Panc1 (cell line): ENCODE results near the gene TEAD4.

Experiments
- POLR2AphosphoS5 ChIP-seq: IDR thresholded peaks from 2 replicates; pipeline ENCODE4 v1.6.1; 2012; ENCODE audit warnings: mild to moderate bottlenecking, low read depth, low read length, moderate library complexity
- SIN3A ChIP-seq: IDR thresholded peaks from 2 replicates; pipeline ENCODE4 v1.6.1; 2012; ENCODE audit warnings: low read depth, mild to moderate bottlenecking, low read length, moderate library complexity, borderline replicate concordance; ENCODE audit not compliant: insufficient read depth
- TCF7L2 ChIP-seq: IDR thresholded peaks from 2 replicates; pipeline ENCODE4 v1.6.1; 2011; ENCODE audit warnings: mild to moderate bottlenecking, low read depth, low read length, inconsistent platforms
- TF ChIP-seq, protein P1 (sequence below): fragments of 450-650 bp; IDR thresholded peaks from 2 replicates; pipeline ENCODE4 v1.5.1; 2017; ENCODE audit warnings: mild to moderate bottlenecking
- TF ChIP-seq, protein P2 (sequence below), 2 experiments: IDR thresholded peaks; 2 replicates each; pipeline ENCODE4 v1.6.1; 2011 to 2012; ENCODE audit warnings: low read depth in 2 of 2, control low read depth in 1 of 2, low read length in 1 of 2, mild to moderate bottlenecking in 1 of 2, moderate library complexity in 1 of 2; ENCODE audit not compliant: insufficient read depth in 1 of 2

DNA sequence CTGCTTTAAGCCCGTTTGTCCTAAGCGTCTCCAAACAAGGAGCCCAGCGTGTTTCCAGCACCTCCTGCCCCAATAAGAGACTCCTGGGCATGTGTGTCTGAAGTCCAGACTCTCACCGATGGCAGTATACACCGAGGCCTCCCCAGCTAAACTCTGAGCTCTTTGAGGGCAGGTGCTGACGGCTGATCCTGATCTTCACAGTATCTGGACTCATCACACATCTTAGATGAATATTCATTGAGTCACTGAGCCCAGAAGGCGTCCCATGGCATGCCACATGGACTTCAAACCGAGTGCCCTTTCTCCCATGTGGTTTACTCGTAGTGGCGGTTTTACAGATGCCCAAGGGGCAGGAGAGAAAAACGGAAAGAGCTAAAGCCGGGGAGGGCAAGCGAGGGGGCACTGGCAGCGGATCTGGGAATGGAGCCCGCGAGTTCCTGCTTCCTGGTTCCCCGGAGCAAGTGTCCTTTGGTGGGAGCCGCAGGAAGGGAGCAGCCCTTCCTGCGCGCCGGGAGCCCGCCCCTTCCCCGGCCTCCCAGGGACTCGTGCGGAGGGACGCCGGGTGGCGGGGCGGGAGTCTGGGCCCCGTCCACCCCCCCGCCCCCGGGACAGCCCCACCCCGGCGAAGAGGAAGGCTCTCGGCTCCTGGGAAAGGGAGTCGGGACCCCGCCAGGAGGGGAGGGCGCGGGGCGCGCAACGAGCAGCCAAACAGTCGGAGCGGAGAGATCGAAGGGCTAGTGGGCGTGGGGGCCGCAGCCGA, 585 bp upstream of the TEAD4 start:
- TF ChIP-seq, protein P1, sequence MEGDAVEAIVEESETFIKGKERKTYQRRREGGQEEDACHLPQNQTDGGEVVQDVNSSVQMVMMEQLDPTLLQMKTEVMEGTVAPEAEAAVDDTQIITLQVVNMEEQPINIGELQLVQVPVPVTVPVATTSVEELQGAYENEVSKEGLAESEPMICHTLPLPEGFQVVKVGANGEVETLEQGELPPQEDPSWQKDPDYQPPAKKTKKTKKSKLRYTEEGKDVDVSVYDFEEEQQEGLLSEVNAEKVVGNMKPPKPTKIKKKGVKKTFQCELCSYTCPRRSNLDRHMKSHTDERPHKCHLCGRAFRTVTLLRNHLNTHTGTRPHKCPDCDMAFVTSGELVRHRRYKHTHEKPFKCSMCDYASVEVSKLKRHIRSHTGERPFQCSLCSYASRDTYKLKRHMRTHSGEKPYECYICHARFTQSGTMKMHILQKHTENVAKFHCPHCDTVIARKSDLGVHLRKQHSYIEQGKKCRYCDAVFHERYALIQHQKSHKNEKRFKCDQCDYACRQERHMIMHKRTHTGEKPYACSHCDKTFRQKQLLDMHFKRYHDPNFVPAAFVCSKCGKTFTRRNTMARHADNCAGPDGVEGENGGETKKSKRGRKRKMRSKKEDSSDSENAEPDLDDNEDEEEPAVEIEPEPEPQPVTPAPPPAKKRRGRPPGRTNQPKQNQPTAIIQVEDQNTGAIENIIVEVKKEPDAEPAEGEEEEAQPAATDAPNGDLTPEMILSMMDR: no peak
- TF ChIP-seq SIN3A (no peak), POLR2AphosphoS5 (peak; percentile 47; the same call in 1 of the 2 replicates), TCF7L2 (peak; percentile 22; the same call in 1 of the 2 replicates)
- TF ChIP-seq, protein P2, sequence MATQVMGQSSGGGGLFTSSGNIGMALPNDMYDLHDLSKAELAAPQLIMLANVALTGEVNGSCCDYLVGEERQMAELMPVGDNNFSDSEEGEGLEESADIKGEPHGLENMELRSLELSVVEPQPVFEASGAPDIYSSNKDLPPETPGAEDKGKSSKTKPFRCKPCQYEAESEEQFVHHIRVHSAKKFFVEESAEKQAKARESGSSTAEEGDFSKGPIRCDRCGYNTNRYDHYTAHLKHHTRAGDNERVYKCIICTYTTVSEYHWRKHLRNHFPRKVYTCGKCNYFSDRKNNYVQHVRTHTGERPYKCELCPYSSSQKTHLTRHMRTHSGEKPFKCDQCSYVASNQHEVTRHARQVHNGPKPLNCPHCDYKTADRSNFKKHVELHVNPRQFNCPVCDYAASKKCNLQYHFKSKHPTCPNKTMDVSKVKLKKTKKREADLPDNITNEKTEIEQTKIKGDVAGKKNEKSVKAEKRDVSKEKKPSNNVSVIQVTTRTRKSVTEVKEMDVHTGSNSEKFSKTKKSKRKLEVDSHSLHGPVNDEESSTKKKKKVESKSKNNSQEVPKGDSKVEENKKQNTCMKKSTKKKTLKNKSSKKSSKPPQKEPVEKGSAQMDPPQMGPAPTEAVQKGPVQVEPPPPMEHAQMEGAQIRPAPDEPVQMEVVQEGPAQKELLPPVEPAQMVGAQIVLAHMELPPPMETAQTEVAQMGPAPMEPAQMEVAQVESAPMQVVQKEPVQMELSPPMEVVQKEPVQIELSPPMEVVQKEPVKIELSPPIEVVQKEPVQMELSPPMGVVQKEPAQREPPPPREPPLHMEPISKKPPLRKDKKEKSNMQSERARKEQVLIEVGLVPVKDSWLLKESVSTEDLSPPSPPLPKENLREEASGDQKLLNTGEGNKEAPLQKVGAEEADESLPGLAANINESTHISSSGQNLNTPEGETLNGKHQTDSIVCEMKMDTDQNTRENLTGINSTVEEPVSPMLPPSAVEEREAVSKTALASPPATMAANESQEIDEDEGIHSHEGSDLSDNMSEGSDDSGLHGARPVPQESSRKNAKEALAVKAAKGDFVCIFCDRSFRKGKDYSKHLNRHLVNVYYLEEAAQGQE (IDR thresholded peaks at IDR 0.05; ENCODE audit: insufficient read depth in 1 of 2, low read depth in 2 of 2, low read length in 1 of 2): no peak
